HL-60 (cell line): ENCODE data around the gene TENM4.

ENCODE experiments used
- DNase-seq, 2 experiments: peaks; one replicate each; pipeline ENCODE4 v3.0.0-alpha.2; 2010 to 2020; ENCODE audit warnings: low read depth in 1 of 2, low spot score in 1 of 2
- H3K27ac ChIP-seq: fragments of 250-450 bp; sonication (Bioruptor Pico); replicated peaks from 2 replicates; pipeline ENCODE4 v1.5.1; 2020; ENCODE audit warnings: mild to moderate bottlenecking, moderate library complexity
- H3K27me3 ChIP-seq: fragments of 250-450 bp; sonication (Bioruptor Pico); 2 replicates; pipeline ENCODE4 v1.5.1; 2021; ENCODE audit warnings: mild to moderate bottlenecking, moderate library complexity; ENCODE audit not compliant: insufficient read depth, poor library complexity, severe bottlenecking
- H3K4me3 ChIP-seq: replicated peaks from 2 replicates; pipeline ENCODE4 v1.5.1; 2011; ENCODE audit warnings: mild to moderate bottlenecking, control low read depth, low read length; ENCODE audit not compliant: insufficient read depth
- GABPA ChIP-seq: IDR thresholded peaks from 2 replicates; pipeline ENCODE4 v1.6.1; 2012; ENCODE audit warnings: low read depth
- POLR2AphosphoS5 ChIP-seq: IDR thresholded peaks from 2 replicates; pipeline ENCODE4 v1.6.1; 2012; ENCODE audit warnings: low read depth
- SPI1 ChIP-seq: IDR thresholded peaks from 2 replicates; pipeline ENCODE4 v1.6.1; 2012; ENCODE audit warnings: low read depth, mild to moderate bottlenecking, borderline replicate concordance
- TF ChIP-seq, protein P1 (sequence below): IDR thresholded peaks from 2 replicates; pipeline ENCODE4 v1.6.1; 2012; ENCODE audit warnings: low read depth; ENCODE audit not compliant: insufficient replicate concordance
- TF ChIP-seq, protein P2 (sequence below): IDR thresholded peaks from one replicate; pipeline ENCODE4 v1.5.1; 2011; ENCODE audit warnings: low read length, control low read depth, inconsistent platforms; ENCODE audit not compliant: insufficient read depth

Gene TENM4

GRCh38 chr11:79358258-79358657 lies 82.6 kb downstream of the TENM4 start:
- no peak for DNase-seq
- TF ChIP-seq, protein P1, sequence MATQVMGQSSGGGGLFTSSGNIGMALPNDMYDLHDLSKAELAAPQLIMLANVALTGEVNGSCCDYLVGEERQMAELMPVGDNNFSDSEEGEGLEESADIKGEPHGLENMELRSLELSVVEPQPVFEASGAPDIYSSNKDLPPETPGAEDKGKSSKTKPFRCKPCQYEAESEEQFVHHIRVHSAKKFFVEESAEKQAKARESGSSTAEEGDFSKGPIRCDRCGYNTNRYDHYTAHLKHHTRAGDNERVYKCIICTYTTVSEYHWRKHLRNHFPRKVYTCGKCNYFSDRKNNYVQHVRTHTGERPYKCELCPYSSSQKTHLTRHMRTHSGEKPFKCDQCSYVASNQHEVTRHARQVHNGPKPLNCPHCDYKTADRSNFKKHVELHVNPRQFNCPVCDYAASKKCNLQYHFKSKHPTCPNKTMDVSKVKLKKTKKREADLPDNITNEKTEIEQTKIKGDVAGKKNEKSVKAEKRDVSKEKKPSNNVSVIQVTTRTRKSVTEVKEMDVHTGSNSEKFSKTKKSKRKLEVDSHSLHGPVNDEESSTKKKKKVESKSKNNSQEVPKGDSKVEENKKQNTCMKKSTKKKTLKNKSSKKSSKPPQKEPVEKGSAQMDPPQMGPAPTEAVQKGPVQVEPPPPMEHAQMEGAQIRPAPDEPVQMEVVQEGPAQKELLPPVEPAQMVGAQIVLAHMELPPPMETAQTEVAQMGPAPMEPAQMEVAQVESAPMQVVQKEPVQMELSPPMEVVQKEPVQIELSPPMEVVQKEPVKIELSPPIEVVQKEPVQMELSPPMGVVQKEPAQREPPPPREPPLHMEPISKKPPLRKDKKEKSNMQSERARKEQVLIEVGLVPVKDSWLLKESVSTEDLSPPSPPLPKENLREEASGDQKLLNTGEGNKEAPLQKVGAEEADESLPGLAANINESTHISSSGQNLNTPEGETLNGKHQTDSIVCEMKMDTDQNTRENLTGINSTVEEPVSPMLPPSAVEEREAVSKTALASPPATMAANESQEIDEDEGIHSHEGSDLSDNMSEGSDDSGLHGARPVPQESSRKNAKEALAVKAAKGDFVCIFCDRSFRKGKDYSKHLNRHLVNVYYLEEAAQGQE, result no peak
- Histone ChIP-seq H3K27ac (no peak overlapping the region), H3K27me3 (no peaks in the 10 kb centered on the region), H3K4me3 (no peak overlapping the region)

DNA sequence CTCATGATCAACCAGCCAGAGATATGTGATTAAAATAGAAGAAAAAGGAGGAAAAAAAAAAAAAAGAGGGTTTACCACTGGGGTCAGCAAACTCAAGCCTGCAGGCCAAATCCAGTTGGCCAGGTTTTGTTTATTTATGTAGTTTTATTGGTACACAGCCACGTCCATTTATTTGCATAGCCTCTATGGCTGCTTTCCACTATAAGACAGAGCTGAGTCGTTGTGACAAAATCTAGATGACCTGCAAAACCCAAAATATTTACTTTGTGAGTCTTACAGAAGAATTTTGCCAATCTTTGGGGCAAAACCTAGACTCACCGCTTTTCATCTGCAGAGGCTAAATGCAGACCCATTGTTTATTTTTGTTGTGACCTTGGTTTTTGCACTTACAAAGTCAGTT lies 87.1 kb downstream of the TENM4 start:
- Histone ChIP-seq H3K27me3 (no peaks in the 10 kb centered on the region), H3K27ac (no peak overlapping the region), H3K4me3 (no peak overlapping the region)
- TF ChIP-seq, protein P1, result no peak
- TF ChIP-seq POLR2AphosphoS5, result no peak
- no peak for TF ChIP-seq SPI1
- TF ChIP-seq, protein P2, sequence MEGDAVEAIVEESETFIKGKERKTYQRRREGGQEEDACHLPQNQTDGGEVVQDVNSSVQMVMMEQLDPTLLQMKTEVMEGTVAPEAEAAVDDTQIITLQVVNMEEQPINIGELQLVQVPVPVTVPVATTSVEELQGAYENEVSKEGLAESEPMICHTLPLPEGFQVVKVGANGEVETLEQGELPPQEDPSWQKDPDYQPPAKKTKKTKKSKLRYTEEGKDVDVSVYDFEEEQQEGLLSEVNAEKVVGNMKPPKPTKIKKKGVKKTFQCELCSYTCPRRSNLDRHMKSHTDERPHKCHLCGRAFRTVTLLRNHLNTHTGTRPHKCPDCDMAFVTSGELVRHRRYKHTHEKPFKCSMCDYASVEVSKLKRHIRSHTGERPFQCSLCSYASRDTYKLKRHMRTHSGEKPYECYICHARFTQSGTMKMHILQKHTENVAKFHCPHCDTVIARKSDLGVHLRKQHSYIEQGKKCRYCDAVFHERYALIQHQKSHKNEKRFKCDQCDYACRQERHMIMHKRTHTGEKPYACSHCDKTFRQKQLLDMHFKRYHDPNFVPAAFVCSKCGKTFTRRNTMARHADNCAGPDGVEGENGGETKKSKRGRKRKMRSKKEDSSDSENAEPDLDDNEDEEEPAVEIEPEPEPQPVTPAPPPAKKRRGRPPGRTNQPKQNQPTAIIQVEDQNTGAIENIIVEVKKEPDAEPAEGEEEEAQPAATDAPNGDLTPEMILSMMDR, result no peak
- no peak for TF ChIP-seq GABPA
- DNase-seq, result no peak

- H3K27ac ChIP-seq, result no peak overlapping the region
- DNase-seq, result no peak
- no peak for TF ChIP-seq POLR2AphosphoS5
- TF ChIP-seq, protein P2, result no peak
- TF ChIP-seq SPI1, result no peak
- TF ChIP-seq, protein P1, result no peak
- no peak for TF ChIP-seq GABPA
- H3K27me3 ChIP-seq, result no peaks in the 10 kb centered on the region
- H3K4me3 ChIP-seq, result no peak overlapping the region
Measured at GRCh38 chr11:79352349-79352703, 88.5 kb downstream of the TENM4 start.
